Measurements from ENCODE around the gene RABGAP1. TPM values are rescaled to one million over a fixed set of nuclear protein-coding genes. Genes with fewer than 3 reads are reported as not detected.

Gene RABGAP1
- total RNA-seq, 3 donors from 2014 or later = 49.1 to 93.4 (median 77.7) TPM

DNA sequence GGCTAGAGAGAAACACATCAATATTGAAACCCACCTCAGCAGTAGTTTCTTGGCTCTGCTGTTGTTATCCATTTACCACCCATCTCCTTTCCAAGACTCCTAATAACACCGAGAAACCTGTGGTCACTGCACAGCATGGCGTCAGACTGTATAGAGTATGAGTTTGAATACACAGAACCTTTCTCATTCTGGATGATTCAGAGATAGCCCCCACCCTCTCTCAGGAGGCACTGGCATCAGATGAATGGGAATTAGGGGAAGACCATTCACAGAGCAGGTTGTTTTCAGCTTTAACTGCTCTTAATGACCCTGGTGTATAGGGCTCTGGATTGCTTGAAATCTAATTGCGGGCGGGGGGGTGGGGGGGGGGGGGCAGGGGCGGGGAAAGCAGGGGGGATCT, 179.3 kb downstream of the RABGAP1 start:
- TF ChIP-seq POLR2A (IDR thresholded peaks at IDR 0.05) (no peak), POLR2AphosphoS5 (IDR thresholded peaks at IDR 0.05) (no peak)
- TF ChIP-seq, protein P1, sequence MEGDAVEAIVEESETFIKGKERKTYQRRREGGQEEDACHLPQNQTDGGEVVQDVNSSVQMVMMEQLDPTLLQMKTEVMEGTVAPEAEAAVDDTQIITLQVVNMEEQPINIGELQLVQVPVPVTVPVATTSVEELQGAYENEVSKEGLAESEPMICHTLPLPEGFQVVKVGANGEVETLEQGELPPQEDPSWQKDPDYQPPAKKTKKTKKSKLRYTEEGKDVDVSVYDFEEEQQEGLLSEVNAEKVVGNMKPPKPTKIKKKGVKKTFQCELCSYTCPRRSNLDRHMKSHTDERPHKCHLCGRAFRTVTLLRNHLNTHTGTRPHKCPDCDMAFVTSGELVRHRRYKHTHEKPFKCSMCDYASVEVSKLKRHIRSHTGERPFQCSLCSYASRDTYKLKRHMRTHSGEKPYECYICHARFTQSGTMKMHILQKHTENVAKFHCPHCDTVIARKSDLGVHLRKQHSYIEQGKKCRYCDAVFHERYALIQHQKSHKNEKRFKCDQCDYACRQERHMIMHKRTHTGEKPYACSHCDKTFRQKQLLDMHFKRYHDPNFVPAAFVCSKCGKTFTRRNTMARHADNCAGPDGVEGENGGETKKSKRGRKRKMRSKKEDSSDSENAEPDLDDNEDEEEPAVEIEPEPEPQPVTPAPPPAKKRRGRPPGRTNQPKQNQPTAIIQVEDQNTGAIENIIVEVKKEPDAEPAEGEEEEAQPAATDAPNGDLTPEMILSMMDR (IDR thresholded peaks at IDR 0.05) = no peak
- DNase-seq (ENCODE audit: low spot score in 2 of 2) = no peak
- H3K9me3 ChIP-seq = no peaks in the 10 kb centered on the region
- intact Hi-C loops (cut with DNase I; ENCODE audit: low total_unique reads) = no loop called here
- H3K27me3 ChIP-seq = no peaks in the 10 kb centered on the region
- H3K27ac ChIP-seq = no peak overlapping the region
- no peaks in the 10 kb centered on the region for H3K4me1 ChIP-seq
- no peak overlapping the region for H3K4me3 ChIP-seq
- H3K36me3 ChIP-seq = no peaks in the 10 kb centered on the region

- no peak overlapping the region for H3K4me3 ChIP-seq
- H3K27ac ChIP-seq = no peak overlapping the region
- DNase-seq (ENCODE audit: low spot score in 2 of 2) = no peak
- TF ChIP-seq POLR2A (IDR thresholded peaks at IDR 0.05) (no peak), POLR2AphosphoS5 (IDR thresholded peaks at IDR 0.05) (no peak)
- TF ChIP-seq, protein P1 (IDR thresholded peaks at IDR 0.05) = no peak
- no peaks in the 10 kb centered on the region for H3K9me3 ChIP-seq
- H3K27me3 ChIP-seq = no peaks in the 10 kb centered on the region
- no peaks in the 10 kb centered on the region for H3K36me3 ChIP-seq
- intact Hi-C loops (cut with DNase I; ENCODE audit: low total_unique reads) = no loop called here
- H3K4me1 ChIP-seq = no peaks in the 10 kb centered on the region
Measured at GRCh38 chr9:123120953-123121352, 180.1 kb downstream of the RABGAP1 start.

DNA sequence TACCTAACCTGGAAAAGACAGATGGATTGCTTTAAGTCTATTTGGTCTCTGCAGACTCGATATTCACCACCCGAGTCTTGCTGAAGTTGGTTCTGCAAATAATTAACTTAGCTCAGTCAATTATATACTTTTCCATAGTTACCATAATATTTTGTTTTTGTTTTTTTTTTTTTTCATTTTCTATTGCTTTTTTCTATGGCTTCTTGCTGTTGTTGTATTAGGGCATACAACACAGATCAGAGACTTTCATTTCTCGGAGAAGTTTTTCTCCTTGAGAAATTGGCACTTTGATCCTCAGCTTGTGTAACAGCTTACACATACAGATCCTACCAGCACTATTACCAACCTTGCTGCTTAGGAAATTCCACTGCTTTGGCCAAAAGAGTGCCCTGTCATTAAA, 180.6 kb downstream of the RABGAP1 start:
- Histone ChIP-seq H3K27ac (no peak overlapping the region), H3K36me3 (peaks cover under 1% of the 10 kb centered on the region), H3K4me3 (no peak overlapping the region), H3K27me3 (no peaks in the 10 kb centered on the region), H3K4me1 (no peaks in the 10 kb centered on the region), H3K9me3 (no peaks in the 10 kb centered on the region)
- TF ChIP-seq POLR2A (IDR thresholded peaks at IDR 0.05) (no peak), POLR2AphosphoS5 (IDR thresholded peaks at IDR 0.05) (no peak)
- TF ChIP-seq, protein P1 (IDR thresholded peaks at IDR 0.05) = no peak
- DNase-seq (ENCODE audit: low spot score in 2 of 2) = no peak
- intact Hi-C loops (cut with DNase I; ENCODE audit: low total_unique reads) = no loop called here

DNA sequence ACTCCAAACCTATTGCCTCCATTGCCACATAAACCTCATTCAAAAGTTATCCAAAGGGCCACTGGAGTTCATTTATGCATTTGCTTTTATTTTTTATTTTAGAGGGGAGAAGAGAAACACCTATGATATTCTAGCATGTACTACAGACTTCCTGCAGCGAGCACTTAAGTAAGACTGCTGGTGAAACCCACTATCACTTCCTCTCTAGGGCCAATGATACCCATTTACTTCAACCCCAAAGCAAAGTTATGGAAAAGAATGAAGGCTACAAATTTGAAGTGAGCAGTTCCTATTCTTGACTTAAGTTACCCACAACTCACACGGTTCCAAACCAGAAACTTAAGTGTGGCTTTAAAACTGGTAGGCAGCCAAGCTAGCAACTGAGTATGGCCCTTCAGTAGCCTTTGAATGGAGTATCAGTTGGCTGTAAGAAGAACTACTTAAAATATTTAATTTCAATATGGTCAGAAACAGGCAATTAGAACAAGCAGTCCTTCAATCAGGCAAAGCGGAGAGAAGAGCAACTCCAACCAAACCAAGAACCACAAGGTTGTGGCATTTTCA, 186.8 kb downstream of the RABGAP1 start:
- H3K27ac ChIP-seq = no peak overlapping the region
- TF ChIP-seq, protein P1 (IDR thresholded peaks at IDR 0.05) = no peak
- no peak for TF ChIP-seq POLR2AphosphoS5 (IDR thresholded peaks at IDR 0.05)
- TF ChIP-seq POLR2A (IDR thresholded peaks at IDR 0.05) = no peak
- H3K4me3 ChIP-seq = no peak overlapping the region
- H3K9me3 ChIP-seq = no peaks in the 10 kb centered on the region
- H3K36me3 ChIP-seq = peaks cover 4% of the 10 kb centered on the region
- intact Hi-C loops (cut with DNase I; ENCODE audit: low total_unique reads) = no loop called here
- no peaks in the 10 kb centered on the region for H3K4me1 ChIP-seq
- no peaks in the 10 kb centered on the region for H3K27me3 ChIP-seq
- no peak for DNase-seq (ENCODE audit: low spot score in 2 of 2)

GRCh38 chr9:123128591-123128990, 187.8 kb downstream of the RABGAP1 start:
- Histone ChIP-seq H3K27me3 (no peaks in the 10 kb centered on the region), H3K4me1 (no peaks in the 10 kb centered on the region), H3K4me3 (no peak overlapping the region), H3K36me3 (peaks cover 4% of the 10 kb centered on the region), H3K9me3 (no peaks in the 10 kb centered on the region), H3K27ac (no peak overlapping the region)
- no peak for TF ChIP-seq POLR2A (IDR thresholded peaks at IDR 0.05)
- TF ChIP-seq POLR2AphosphoS5 (IDR thresholded peaks at IDR 0.05) = no peak
- no peak for DNase-seq (ENCODE audit: low spot score in 2 of 2)
- intact Hi-C loops (cut with DNase I; ENCODE audit: low total_unique reads) = no loop called here

DNA sequence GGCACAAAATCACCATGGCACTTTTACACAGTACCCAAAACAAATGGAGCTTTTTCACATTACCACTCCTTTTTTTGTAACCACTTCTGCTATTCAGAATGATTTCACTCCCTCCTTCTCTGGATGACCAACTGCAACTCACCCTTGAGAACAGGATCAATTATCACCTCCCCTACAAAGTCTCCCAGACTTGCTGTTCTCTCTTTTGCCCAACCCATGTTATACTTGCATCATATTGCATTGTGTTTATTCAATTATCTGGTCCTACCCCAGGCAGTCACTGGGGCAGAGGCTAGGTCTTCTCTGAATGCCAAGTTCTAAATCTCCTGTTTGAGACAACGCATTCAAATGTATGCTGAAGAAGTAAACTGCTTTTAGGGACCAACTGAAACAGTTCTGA, 188.6 kb downstream of the RABGAP1 start:
- intact Hi-C loops (cut with DNase I; ENCODE audit: low total_unique reads) = no loop called here
- no peaks in the 10 kb centered on the region for H3K9me3 ChIP-seq
- H3K36me3 ChIP-seq = peaks cover 4% of the 10 kb centered on the region
- H3K27ac ChIP-seq = no peak overlapping the region
- TF ChIP-seq, protein P1 (IDR thresholded peaks at IDR 0.05) = no peak
- TF ChIP-seq POLR2A (IDR thresholded peaks at IDR 0.05) (no peak), POLR2AphosphoS5 (IDR thresholded peaks at IDR 0.05) (no peak)
- no peak for DNase-seq (ENCODE audit: low spot score in 2 of 2)
- no peak overlapping the region for H3K4me3 ChIP-seq
- no peaks in the 10 kb centered on the region for H3K27me3 ChIP-seq
- no peaks in the 10 kb centered on the region for H3K4me1 ChIP-seq
